ENCODE results near the gene KCTD8.
"Not testable (repeated sequence)": the region's sequence is repeated elsewhere in the genome, so short reads cannot be mapped to it uniquely, and the experiment has no call there.

The KCTD8 gene

GRCh38 chr4:44326741-44327140 lies 121.9 kb downstream of the KCTD8 start:
- no peak for DNase-seq (ENCODE audit: low read depth in 2 of 2)

GRCh38 chr4:44320833-44321232 lies 127.8 kb downstream of the KCTD8 start:
- DNase-seq (ENCODE audit: low read depth in 2 of 2) = no peak

GRCh38 chr4:44319129-44319528 lies 129.5 kb downstream of the KCTD8 start:
- no peak for DNase-seq (ENCODE audit: low read depth in 2 of 2)

GRCh38 chr4:44313702-44314101 lies 134.9 kb downstream of the KCTD8 start:
- DNase-seq (ENCODE audit: low read depth in 2 of 2) = no peak

GRCh38 chr4:44287505-44287904 lies 161.1 kb downstream of the KCTD8 start:
- DNase-seq (ENCODE audit: low read depth in 2 of 2) = no peak

- DNase-seq (ENCODE audit: low read depth in 2 of 2) = no peak
Observed at GRCh38 chr4:44279469-44279868, 169.1 kb downstream of the KCTD8 start.

- DNase-seq (ENCODE audit: low read depth in 2 of 2) = no peak
Observed at GRCh38 chr4:44279066-44279465, 169.5 kb downstream of the KCTD8 start.

- DNase-seq (ENCODE audit: low read depth in 2 of 2) = no peak
Observed at GRCh38 chr4:44257461-44257860, 191.1 kb downstream of the KCTD8 start.

- no peak for DNase-seq (ENCODE audit: low read depth in 2 of 2)
Observed at GRCh38 chr4:44256414-44256813, 192.2 kb downstream of the KCTD8 start.

- no peak for DNase-seq (ENCODE audit: low read depth in 2 of 2)
Observed at GRCh38 chr4:44237643-44238042, 211.0 kb downstream of the KCTD8 start.

- no peak for DNase-seq (ENCODE audit: low read depth in 2 of 2)
Observed at GRCh38 chr4:44235897-44236296, 212.7 kb downstream of the KCTD8 start.

GRCh38 chr4:44232262-44232661 lies 216.3 kb downstream of the KCTD8 start:
- no peak for DNase-seq (ENCODE audit: low read depth in 2 of 2)

- DNase-seq (ENCODE audit: low read depth in 2 of 2) = no peak
Observed at GRCh38 chr4:44231006-44231405, 217.6 kb downstream of the KCTD8 start.

GRCh38 chr4:44228326-44228725 lies 220.3 kb downstream of the KCTD8 start:
- DNase-seq (ENCODE audit: low read depth in 2 of 2) = no peak

GRCh38 chr4:44221407-44221806 lies 227.2 kb downstream of the KCTD8 start:
- no peak for DNase-seq (ENCODE audit: low read depth in 2 of 2)

GRCh38 chr4:44210750-44211149 lies 237.9 kb downstream of the KCTD8 start:
- no peak for DNase-seq (ENCODE audit: low read depth in 2 of 2)

GRCh38 chr4:44196796-44197195 lies 251.8 kb downstream of the KCTD8 start:
- no peak for DNase-seq (ENCODE audit: low read depth in 2 of 2)

GRCh38 chr4:44194365-44194764 lies 254.2 kb downstream of the KCTD8 start:
- DNase-seq (ENCODE audit: low read depth in 2 of 2) = no peak

GRCh38 chr4:44186850-44187246 lies 261.8 kb downstream of the KCTD8 start:
- no peak for DNase-seq (ENCODE audit: low read depth in 2 of 2)

GRCh38 chr4:44186096-44186849 lies 262.3 kb downstream of the KCTD8 start:
- DNase-seq (ENCODE audit: low read depth in 2 of 2) = no peak

- not testable (repeated sequence) for DNase-seq (ENCODE audit: low read depth in 2 of 2)
Observed at GRCh38 chr4:44181491-44182349, 266.9 kb downstream of the KCTD8 start.

- not testable (repeated sequence) for DNase-seq (ENCODE audit: low read depth in 2 of 2)
Observed at GRCh38 chr4:44167766-44168165, 280.8 kb downstream of the KCTD8 start.

GRCh38 chr4:44165938-44166337 lies 282.7 kb downstream of the KCTD8 start:
- no peak for DNase-seq (ENCODE audit: low read depth in 2 of 2)

Measured in stimulated activated CD8-positive, alpha-beta memory T cell treated with anti-CD3 and anti-CD28 coated beads, Interleukin-15, amount 100 ng/mL, for 4 hours (primary cell).